22Rv1 (cell line): ENCODE measurements around the gene RBM14.
"Not testable (repeated sequence)": the region's sequence is repeated elsewhere in the genome, so short reads cannot be mapped to it uniquely, and the experiment has no call there.

Experiments
- ZFX ChIP-seq: fragments of 450-650 bp; IDR thresholded peaks from 2 replicates; pipeline ENCODE4 v1.6.1; 2017; ENCODE audit warnings: antibody characterized with exemption, borderline replicate concordance
- TF ChIP-seq, protein P1 (sequence below): fragments of 450-650 bp; IDR thresholded peaks from 2 replicates; pipeline ENCODE4 v1.5.1; 2017; ENCODE audit warnings: mild to moderate bottlenecking

DNA sequence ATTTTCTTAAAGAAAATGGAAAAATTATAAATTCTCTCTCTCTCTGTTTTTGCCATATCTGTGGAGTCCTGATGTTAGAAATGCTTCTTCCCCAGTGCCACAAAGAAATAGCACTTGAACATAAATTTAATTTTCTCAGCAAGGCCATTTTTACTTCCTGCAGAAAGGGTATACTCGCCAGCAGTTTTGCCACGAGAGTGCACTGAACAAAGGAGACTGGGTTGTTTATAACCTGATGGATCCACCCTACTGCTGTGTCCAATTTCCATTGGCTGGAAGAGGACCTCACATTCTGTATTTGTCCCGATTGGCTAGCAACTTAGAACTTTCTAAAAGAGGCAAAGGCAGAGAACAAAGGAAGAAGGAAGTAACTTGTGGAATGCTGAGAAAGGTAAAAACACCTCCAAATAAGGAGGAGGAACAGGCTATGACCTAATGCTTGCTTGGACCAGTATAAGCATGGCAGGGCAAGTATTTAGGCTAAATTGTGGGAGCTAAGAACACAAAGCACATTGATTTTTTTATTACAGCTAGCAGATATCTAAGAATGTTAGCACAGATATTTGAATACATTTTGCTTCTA is 33.8 kb upstream of the RBM14 start:
- TF ChIP-seq, protein P1, sequence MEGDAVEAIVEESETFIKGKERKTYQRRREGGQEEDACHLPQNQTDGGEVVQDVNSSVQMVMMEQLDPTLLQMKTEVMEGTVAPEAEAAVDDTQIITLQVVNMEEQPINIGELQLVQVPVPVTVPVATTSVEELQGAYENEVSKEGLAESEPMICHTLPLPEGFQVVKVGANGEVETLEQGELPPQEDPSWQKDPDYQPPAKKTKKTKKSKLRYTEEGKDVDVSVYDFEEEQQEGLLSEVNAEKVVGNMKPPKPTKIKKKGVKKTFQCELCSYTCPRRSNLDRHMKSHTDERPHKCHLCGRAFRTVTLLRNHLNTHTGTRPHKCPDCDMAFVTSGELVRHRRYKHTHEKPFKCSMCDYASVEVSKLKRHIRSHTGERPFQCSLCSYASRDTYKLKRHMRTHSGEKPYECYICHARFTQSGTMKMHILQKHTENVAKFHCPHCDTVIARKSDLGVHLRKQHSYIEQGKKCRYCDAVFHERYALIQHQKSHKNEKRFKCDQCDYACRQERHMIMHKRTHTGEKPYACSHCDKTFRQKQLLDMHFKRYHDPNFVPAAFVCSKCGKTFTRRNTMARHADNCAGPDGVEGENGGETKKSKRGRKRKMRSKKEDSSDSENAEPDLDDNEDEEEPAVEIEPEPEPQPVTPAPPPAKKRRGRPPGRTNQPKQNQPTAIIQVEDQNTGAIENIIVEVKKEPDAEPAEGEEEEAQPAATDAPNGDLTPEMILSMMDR = not testable (repeated sequence)
- TF ChIP-seq ZFX = not testable (repeated sequence)
